ENCODE measurements around the gene ADPRH.

ADPRH gene

GRCh38 chr3:119541547-119541946, 37.7 kb upstream of the ADPRH start:
- no peak overlapping the region for H3K4me3 ChIP-seq (ENCODE audit: low read depth, low read length)
- no peak for DNase-seq (ENCODE audit: low read depth)
- TF ChIP-seq, protein P1, sequence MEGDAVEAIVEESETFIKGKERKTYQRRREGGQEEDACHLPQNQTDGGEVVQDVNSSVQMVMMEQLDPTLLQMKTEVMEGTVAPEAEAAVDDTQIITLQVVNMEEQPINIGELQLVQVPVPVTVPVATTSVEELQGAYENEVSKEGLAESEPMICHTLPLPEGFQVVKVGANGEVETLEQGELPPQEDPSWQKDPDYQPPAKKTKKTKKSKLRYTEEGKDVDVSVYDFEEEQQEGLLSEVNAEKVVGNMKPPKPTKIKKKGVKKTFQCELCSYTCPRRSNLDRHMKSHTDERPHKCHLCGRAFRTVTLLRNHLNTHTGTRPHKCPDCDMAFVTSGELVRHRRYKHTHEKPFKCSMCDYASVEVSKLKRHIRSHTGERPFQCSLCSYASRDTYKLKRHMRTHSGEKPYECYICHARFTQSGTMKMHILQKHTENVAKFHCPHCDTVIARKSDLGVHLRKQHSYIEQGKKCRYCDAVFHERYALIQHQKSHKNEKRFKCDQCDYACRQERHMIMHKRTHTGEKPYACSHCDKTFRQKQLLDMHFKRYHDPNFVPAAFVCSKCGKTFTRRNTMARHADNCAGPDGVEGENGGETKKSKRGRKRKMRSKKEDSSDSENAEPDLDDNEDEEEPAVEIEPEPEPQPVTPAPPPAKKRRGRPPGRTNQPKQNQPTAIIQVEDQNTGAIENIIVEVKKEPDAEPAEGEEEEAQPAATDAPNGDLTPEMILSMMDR (IDR thresholded peaks at IDR 0.05; ENCODE audit: low read depth, low read length, missing control alignments), result no peak

DNA sequence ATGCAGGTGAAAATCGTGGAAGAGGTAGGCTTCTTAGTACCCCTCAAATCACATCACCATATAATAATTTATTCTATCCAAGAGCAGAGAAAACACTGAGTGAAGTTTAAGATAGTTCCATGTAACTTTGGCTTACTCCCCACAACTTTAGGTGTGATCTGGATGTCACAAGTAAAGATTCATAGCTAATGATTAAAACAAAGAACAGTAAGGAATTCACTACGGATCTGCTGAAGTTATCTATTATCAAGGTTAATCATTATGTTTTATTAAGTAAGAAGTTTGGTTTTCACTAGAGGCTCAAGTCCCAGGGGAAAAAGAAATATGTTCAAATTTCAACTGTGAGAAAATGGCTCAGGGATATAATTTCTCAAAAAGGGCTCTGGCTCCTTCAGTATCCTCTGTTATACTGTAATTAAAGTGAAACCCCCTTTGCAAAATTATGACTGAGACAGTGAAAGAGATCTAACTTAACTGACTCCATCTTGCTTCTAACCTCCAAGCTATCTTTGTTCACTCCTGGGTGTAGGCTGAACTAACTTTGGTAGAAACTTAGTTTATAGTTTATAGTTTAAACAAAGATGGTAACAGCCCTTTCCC, 37.0 kb upstream of the ADPRH start:
- TF ChIP-seq, protein P1 (IDR thresholded peaks at IDR 0.05; ENCODE audit: low read depth, low read length, missing control alignments), result no peak
- no peak for DNase-seq (ENCODE audit: low read depth)
- no peak overlapping the region for H3K4me3 ChIP-seq (ENCODE audit: low read depth, low read length)

- DNase-seq (ENCODE audit: low read depth), result no peak
- no peak overlapping the region for H3K4me3 ChIP-seq (ENCODE audit: low read depth, low read length)
- TF ChIP-seq, protein P1 (IDR thresholded peaks at IDR 0.05; ENCODE audit: low read depth, low read length, missing control alignments), result no peak
Observed at GRCh38 chr3:119543147-119543546, 36.1 kb upstream of the ADPRH start.

- H3K4me3 ChIP-seq (ENCODE audit: low read depth, low read length), result no peak overlapping the region
- no peak for DNase-seq (ENCODE audit: low read depth)
- TF ChIP-seq, protein P1 (IDR thresholded peaks at IDR 0.05; ENCODE audit: low read depth, low read length, missing control alignments), result no peak
Observed at GRCh38 chr3:119547227-119547626, 32.1 kb upstream of the ADPRH start.

- DNase-seq (ENCODE audit: low read depth), result no peak
Observed at GRCh38 chr3:119548341-119548740, 31.0 kb upstream of the ADPRH start.

DNA sequence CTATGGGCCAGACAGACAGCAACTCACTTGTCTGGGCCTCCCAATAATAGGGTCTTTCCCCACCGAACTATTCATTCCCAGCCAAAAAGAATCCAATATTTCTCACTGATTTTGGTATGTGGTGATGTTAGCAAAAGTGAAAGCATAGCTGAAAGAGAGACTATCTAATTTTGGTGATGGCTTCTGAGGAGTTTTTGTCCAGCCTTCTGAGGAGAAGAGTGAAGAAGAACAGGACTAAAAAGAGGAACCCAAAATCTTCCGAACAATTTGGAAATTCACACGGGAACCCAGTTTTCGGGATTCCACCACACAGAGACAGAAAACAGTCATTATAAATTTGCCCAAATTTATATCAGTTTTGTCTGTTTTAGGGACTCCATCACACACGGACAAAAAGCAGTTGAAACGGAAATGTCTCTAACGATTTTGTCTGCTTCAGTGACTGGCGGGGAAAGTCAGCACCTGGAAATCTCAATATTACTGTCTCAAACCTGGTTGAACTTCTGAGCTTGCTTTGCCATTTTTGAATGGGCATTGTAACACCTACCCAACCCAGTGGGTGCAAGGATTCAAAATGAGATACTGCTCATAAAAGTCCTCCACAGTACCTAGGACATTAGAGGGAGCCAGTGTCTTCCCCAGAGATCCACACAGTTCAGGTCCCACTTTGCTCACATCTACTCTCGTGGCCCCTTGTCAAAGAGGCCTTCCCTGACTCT, 28.9 kb upstream of the ADPRH start:
- H3K4me3 ChIP-seq (ENCODE audit: low read depth, low read length), result peak overlapping the region; percentile 30
- no peak for DNase-seq (ENCODE audit: low read depth)
- TF ChIP-seq, protein P1 (IDR thresholded peaks at IDR 0.05; ENCODE audit: low read depth, low read length, missing control alignments), result peak; percentile 24

More at GRCh38 chr3:119548341-119548740, 31.0 kb upstream of the ADPRH start:
- H3K4me3 ChIP-seq (ENCODE audit: low read depth, low read length), result no peak overlapping the region
- TF ChIP-seq, protein P1 (IDR thresholded peaks at IDR 0.05; ENCODE audit: low read depth, low read length, missing control alignments), result no peak

All from GM12864 (cell line).